Measurements from ENCODE around the gene RAB11B. TPM values are rescaled to one million over a fixed set of nuclear protein-coding genes. Genes with fewer than 3 reads are reported as not detected.

The RAB11B gene
- total and polyA plus RNA-seq, 4 donors, result 27.3 to 91.2 (median 45.0) TPM

GRCh38 chr19:8366121-8366581 is 24.0 kb upstream of the RAB11B start:
- WGBS, result 71% methylated on average over 11 of the region's 11 CpGs
- no peaks in the 10 kb centered on the region for H3K9me3 ChIP-seq (ENCODE audit: control insufficient read depth in 4 of 4, low read length in 3 of 4)
- H3K4me3 ChIP-seq (ENCODE audit: low read depth in 1 of 3, low read length in 3 of 3), result peak overlapping the region; percentile 39 to 83 (median 48)
- H3K9ac ChIP-seq (ENCODE audit: low read depth in 1 of 2, low read length in 2 of 2), result no peak overlapping the region
- no peaks in the 10 kb centered on the region for H3K27me3 ChIP-seq (ENCODE audit: control insufficient read depth in 4 of 4, insufficient read depth in 4 of 4, low read length in 3 of 4)
- peak in 1 of 2 donors; percentile 31 for TF ChIP-seq RXRA (IDR thresholded peaks at IDR 0.05)
- TF ChIP-seq HNF4A (conservative IDR thresholded peaks at IDR 0.05), result no peak
- peaks cover 15 to 68% (median 44%) of the 10 kb centered on the region in 4 donors for H3K4me1 ChIP-seq (ENCODE audit: control insufficient read depth in 4 of 4, insufficient read depth in 4 of 4, low read length in 3 of 4)
- H3K36me3 ChIP-seq (ENCODE audit: control insufficient read depth in 4 of 4, insufficient read depth in 3 of 4, low read depth in 1 of 4, low read length in 3 of 4), result peaks cover 0 to 10% (median 2%) of the 10 kb centered on the region in 4 donors
- no peak for DNase-seq (ENCODE audit: low spot score)
- H3K27ac ChIP-seq (ENCODE audit: low read depth in 1 of 2, low read length in 2 of 2), result peak overlapping the region; percentile 2 to 56

DNA sequence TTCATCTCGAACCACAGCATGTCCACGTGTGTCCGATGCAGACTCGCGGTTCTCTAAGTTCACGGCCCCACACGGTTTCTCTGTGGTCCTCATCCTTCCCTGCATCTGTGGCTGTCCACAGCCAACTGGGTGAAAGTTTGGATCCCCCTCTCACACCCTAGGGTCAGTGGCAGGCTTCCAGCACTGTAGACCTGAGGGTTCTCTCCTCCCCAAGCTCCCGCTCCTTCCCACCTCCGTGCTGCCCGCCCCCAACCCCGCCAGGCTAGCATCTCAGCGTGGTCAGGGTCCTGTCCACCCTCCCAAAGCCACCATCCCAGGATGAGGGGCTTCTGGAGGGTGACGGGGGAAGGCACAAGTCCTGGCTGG is 23.2 kb upstream of the RAB11B start:
- Histone ChIP-seq H3K9me3 (ENCODE audit: control insufficient read depth in 4 of 4, low read length in 3 of 4) (no peaks in the 10 kb centered on the region), H3K9ac (ENCODE audit: low read depth in 1 of 2, low read length in 2 of 2) (no peak overlapping the region), H3K36me3 (ENCODE audit: control insufficient read depth in 4 of 4, insufficient read depth in 3 of 4, low read depth in 1 of 4, low read length in 3 of 4) (peaks cover 0 to 12% (median 3%) of the 10 kb centered on the region in 4 donors), H3K27me3 (ENCODE audit: control insufficient read depth in 4 of 4, insufficient read depth in 4 of 4, low read length in 3 of 4) (no peaks in the 10 kb centered on the region), H3K4me3 (ENCODE audit: low read depth in 1 of 3, low read length in 3 of 3) (peak overlapping the region in 1 of 3 donors; percentile 83), H3K27ac (ENCODE audit: low read depth in 1 of 2, low read length in 2 of 2) (peak overlapping the region; percentile 78 to 85), H3K4me1 (ENCODE audit: control insufficient read depth in 4 of 4, insufficient read depth in 4 of 4, low read length in 3 of 4) (peaks cover 15 to 67% (median 44%) of the 10 kb centered on the region in 4 donors)
- no peak for DNase-seq (ENCODE audit: low spot score)
- WGBS, result 36% methylated on average over 13 of the region's 13 CpGs
- TF ChIP-seq RAD21 (IDR thresholded peaks at IDR 0.05) (peak in 1 of 2 donors; percentile 3), GABPA (IDR thresholded peaks at IDR 0.05 in 1 of 2, conservative IDR thresholded peaks at IDR 0.05 in 1 of 2) (no peak), JUND (IDR thresholded peaks at IDR 0.05) (peak in 1 of 2 donors; percentile 37)
- TF ChIP-seq, protein P1, sequence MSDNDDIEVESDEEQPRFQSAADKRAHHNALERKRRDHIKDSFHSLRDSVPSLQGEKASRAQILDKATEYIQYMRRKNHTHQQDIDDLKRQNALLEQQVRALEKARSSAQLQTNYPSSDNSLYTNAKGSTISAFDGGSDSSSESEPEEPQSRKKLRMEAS (IDR thresholded peaks at IDR 0.05), result peak; percentile 9

GRCh38 chr19:8367327-8368001 is 22.7 kb upstream of the RAB11B start:
- Histone ChIP-seq H3K27me3 (ENCODE audit: control insufficient read depth in 4 of 4, insufficient read depth in 4 of 4, low read length in 3 of 4) (no peaks in the 10 kb centered on the region), H3K4me3 (ENCODE audit: low read depth in 1 of 3, low read length in 3 of 3) (peak overlapping the region in 1 of 3 donors; percentile 83), H3K9me3 (ENCODE audit: control insufficient read depth in 4 of 4, low read length in 3 of 4) (no peaks in the 10 kb centered on the region), H3K36me3 (ENCODE audit: control insufficient read depth in 4 of 4, insufficient read depth in 3 of 4, low read depth in 1 of 4, low read length in 3 of 4) (peaks cover 0 to 12% (median 3%) of the 10 kb centered on the region in 4 donors), H3K9ac (ENCODE audit: low read depth in 1 of 2, low read length in 2 of 2) (no peak overlapping the region), H3K4me1 (ENCODE audit: control insufficient read depth in 4 of 4, insufficient read depth in 4 of 4, low read length in 3 of 4) (peaks cover 15 to 63% (median 42%) of the 10 kb centered on the region in 4 donors), H3K27ac (ENCODE audit: low read depth in 1 of 2, low read length in 2 of 2) (peak overlapping the region; percentile 78 to 85)
- DNase-seq (ENCODE audit: low spot score), result peak; percentile 65
- TF ChIP-seq JUND (IDR thresholded peaks at IDR 0.05) (peak in 1 of 2 donors; percentile 3), RAD21 (IDR thresholded peaks at IDR 0.05) (no peak), SP1 (IDR thresholded peaks at IDR 0.05) (peak; percentile 91), EGR1 (IDR thresholded peaks at IDR 0.05; ENCODE audit: low read depth in 2 of 2) (peak in 1 of 2 donors; percentile 51), FOXA1 (IDR thresholded peaks at IDR 0.05) (no peak), FOXA2 (IDR thresholded peaks at IDR 0.05) (no peak), NR2F2 (IDR thresholded peaks at IDR 0.05) (peak; percentile 60), RXRA (IDR thresholded peaks at IDR 0.05) (peak; percentile 94), TAF1 (conservative IDR thresholded peaks at IDR 0.05) (no peak), CTCF (IDR thresholded peaks at IDR 0.05; ENCODE audit: low read depth, low read length, missing input control) (no peak), YY1 (IDR thresholded peaks at IDR 0.05) (peak; percentile 71), HNF4A (conservative IDR thresholded peaks at IDR 0.05) (peak in 1 of 2 donors; percentile 36), GABPA (IDR thresholded peaks at IDR 0.05 in 1 of 2, conservative IDR thresholded peaks at IDR 0.05 in 1 of 2) (peak in 1 of 2 donors; percentile 14), REST (IDR thresholded peaks at IDR 0.05) (peak; percentile 52), ATF3 (IDR thresholded peaks at IDR 0.05) (no peak), HNF4G (IDR thresholded peaks at IDR 0.05) (no peak)
- TF ChIP-seq, protein P2, sequence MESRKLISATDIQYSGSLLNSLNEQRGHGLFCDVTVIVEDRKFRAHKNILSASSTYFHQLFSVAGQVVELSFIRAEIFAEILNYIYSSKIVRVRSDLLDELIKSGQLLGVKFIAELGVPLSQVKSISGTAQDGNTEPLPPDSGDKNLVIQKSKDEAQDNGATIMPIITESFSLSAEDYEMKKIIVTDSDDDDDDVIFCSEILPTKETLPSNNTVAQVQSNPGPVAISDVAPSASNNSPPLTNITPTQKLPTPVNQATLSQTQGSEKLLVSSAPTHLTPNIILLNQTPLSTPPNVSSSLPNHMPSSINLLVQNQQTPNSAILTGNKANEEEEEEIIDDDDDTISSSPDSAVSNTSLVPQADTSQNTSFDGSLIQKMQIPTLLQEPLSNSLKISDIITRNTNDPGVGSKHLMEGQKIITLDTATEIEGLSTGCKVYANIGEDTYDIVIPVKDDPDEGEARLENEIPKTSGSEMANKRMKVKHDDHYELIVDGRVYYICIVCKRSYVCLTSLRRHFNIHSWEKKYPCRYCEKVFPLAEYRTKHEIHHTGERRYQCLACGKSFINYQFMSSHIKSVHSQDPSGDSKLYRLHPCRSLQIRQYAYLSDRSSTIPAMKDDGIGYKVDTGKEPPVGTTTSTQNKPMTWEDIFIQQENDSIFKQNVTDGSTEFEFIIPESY (IDR thresholded peaks at IDR 0.05), result no peak
- TF ChIP-seq, protein P1 (IDR thresholded peaks at IDR 0.05), result peak; percentile 34
- WGBS, result 19% methylated on average over 23 of the region's 23 CpGs
